Measurements from ENCODE around the gene KRT222.

- TF ChIP-seq POLR2A (IDR thresholded peaks at IDR 0.05) (no peak), CTCF (IDR thresholded peaks at IDR 0.05) (no peak)
Observed at GRCh38 chr17:40666331-40666730, 1.4 kb upstream of the KRT222 start.
